Measurements from ENCODE around the gene PTPRH.

GRCh38 chr19:55256562-55257460 is 47.5 kb upstream of the PTPRH start:
- TF ChIP-seq CTCF (IDR thresholded peaks at IDR 0.05; ENCODE audit: insufficient read depth, low read depth, low read length), result no peak
- no peak for TF ChIP-seq EZH2 (IDR thresholded peaks at IDR 0.05; ENCODE audit: insufficient read depth, low read length)

All from astrocyte (in vitro differentiated cells and primary cell).